Measurements from ENCODE around the gene SPOP. TPM values are rescaled to one million over a fixed set of nuclear protein-coding genes. Genes with fewer than 3 reads are reported as not detected.

Gene SPOP
- total and polyA plus RNA-seq, 2 of the 4 experiments (the other 2 are of a cell fraction): 24.9 to 47.5 TPM

DNA sequence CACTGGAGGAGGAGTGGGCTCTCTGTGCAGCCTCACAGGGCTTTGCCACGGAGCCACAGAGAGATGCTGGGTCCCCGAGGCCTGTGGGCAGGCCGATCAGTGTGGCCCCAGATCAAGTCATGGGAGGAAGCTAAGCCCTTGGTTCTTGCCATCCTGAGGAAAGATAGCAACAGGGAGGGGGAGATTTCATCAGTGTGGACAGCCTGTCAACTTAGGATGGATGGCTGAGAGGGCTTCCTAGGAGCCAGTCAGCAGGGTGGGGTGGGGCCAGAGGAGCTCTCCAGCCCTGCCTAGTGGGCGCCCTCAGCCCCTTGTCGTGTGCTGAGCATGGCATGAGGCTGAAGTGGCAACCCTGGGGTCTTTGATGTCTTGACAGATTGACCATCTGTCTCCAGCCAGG, 98.4 kb downstream of the SPOP start:
- Histone ChIP-seq H2BK120ac (ENCODE audit: low read depth, low read length) (no peak overlapping the region), H4K91ac (ENCODE audit: insufficient read depth, low read depth, low read length) (no peak overlapping the region), H2BK5ac (ENCODE audit: low read depth, low read length, poor library complexity, severe bottlenecking) (no peak overlapping the region), H3K27ac (ENCODE audit: insufficient read depth, low read length) (no peak overlapping the region), H3K9me1 (ENCODE audit: insufficient read depth, low read length) (peaks cover 3% of the 10 kb centered on the region; the same call in 1 of the 2 replicates), H3K79me1 (ENCODE audit: low read depth in 1 of 2, low read length in 2 of 2) (no peaks in the 10 kb centered on the region), H3K36me3 (ENCODE audit: control insufficient read depth, insufficient read depth, low read length) (no peaks in the 10 kb centered on the region), H3K4me1 (ENCODE audit: control insufficient read depth, insufficient read depth, low read length) (peaks cover 5% of the 10 kb centered on the region), H2AK9ac (replicated peaks; ENCODE audit: low read depth, low read length, poor library complexity) (no peak overlapping the region), H4K8ac (ENCODE audit: low read depth in 2 of 2, low read length in 2 of 2) (no peak overlapping the region), H3K4ac (ENCODE audit: low read depth, low read length) (no peak overlapping the region), H3K27me3 (ENCODE audit: control insufficient read depth, insufficient read depth, low read length) (peaks cover 25% of the 10 kb centered on the region), H3K14ac (replicated peaks; ENCODE audit: low read depth, low read length) (no peak overlapping the region), H2AK5ac (ENCODE audit: low read depth, low read length) (no peak overlapping the region), H3K9ac (ENCODE audit: low read depth, low read length) (no peak overlapping the region), H3K4me3 (ENCODE audit: insufficient read depth, low read depth, low read length) (no peak overlapping the region), H3K56ac (ENCODE audit: extremely low read depth, insufficient read depth, low read length) (no peak overlapping the region), H2BK20ac (ENCODE audit: low read depth, low read length) (no peak overlapping the region), H3K18ac (ENCODE audit: low read depth, low read length) (no peak overlapping the region), H2AFZ (replicated peaks; ENCODE audit: low read length, poor library complexity) (no peak overlapping the region), H2BK15ac (ENCODE audit: low read depth, low read length) (no peak overlapping the region), H3K23ac (ENCODE audit: low read depth, low read length) (no peak overlapping the region), H4K20me1 (ENCODE audit: insufficient read depth, low read length) (no peaks in the 10 kb centered on the region; the same call in 1 of the 2 replicates), H3K9me3 (ENCODE audit: control insufficient read depth, insufficient read depth, low read length) (no peaks in the 10 kb centered on the region), H3K4me2 (ENCODE audit: low read depth, low read length) (no peak overlapping the region), H4K5ac (ENCODE audit: low read depth, low read length) (no peak overlapping the region)
- intact Hi-C loops (cut with micrococcal nuclease): no loop called here
- BruUV-seq (replicated peaks): no TSS peak
- no peak for TF ChIP-seq FOS (IDR thresholded peaks at IDR 0.05; ENCODE audit: low read depth, low read length)
- TF ChIP-seq BHLHE40 (IDR thresholded peaks at IDR 0.05; ENCODE audit: low read depth, low read length): no peak
- no peak for TF ChIP-seq CHD1 (IDR thresholded peaks at IDR 0.05; ENCODE audit: low read depth, low read length)
- TF ChIP-seq MXI1 (IDR thresholded peaks at IDR 0.05; ENCODE audit: borderline replicate concordance, low read depth, low read length): no peak
- TF ChIP-seq RCOR1 (IDR thresholded peaks at IDR 0.05; ENCODE audit: insufficient replicate concordance, low read length): no peak
- TF ChIP-seq SMC3 (IDR thresholded peaks at IDR 0.05; ENCODE audit: low read depth, low read length): no peak
- TF ChIP-seq CTCF (conservative IDR thresholded peaks at IDR 0.05; ENCODE audit: low read depth, low read length): no peak
- no peak for TF ChIP-seq POLR2A (IDR thresholded peaks at IDR 0.05; ENCODE audit: low read depth, low read length)
- TF ChIP-seq RFX5 (IDR thresholded peaks at IDR 0.05; ENCODE audit: low read depth, low read length): no peak
- TF ChIP-seq CEBPB (IDR thresholded peaks at IDR 0.05; ENCODE audit: low read depth, low read length): no peak
- no peak for TF ChIP-seq MAZ (IDR thresholded peaks at IDR 0.05; ENCODE audit: borderline replicate concordance, low read depth, low read length)
- TF ChIP-seq, protein P1, sequence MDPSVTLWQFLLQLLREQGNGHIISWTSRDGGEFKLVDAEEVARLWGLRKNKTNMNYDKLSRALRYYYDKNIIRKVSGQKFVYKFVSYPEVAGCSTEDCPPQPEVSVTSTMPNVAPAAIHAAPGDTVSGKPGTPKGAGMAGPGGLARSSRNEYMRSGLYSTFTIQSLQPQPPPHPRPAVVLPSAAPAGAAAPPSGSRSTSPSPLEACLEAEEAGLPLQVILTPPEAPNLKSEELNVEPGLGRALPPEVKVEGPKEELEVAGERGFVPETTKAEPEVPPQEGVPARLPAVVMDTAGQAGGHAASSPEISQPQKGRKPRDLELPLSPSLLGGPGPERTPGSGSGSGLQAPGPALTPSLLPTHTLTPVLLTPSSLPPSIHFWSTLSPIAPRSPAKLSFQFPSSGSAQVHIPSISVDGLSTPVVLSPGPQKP (IDR thresholded peaks at IDR 0.05; ENCODE audit: borderline replicate concordance, low read depth, low read length): no peak
- no peak for TF ChIP-seq MAFK (IDR thresholded peaks at IDR 0.05; ENCODE audit: low read depth, low read length)
- in situ Hi-C loops (cut with MboI; ENCODE audit: low sequenced_read_pairs): no loop called here
- ATAC-seq (ENCODE audit: low read depth) (no peak), DNase-seq (no peak)
- dilution Hi-C loops (cut with HindIII; ENCODE audit: low sequenced_read_pairs, unreplicated experiment): no loop called here
- whole genome bisulfite sequencing, 2 experiments (ENCODE audit: extremely low coverage in 2 of 2, insufficient read length in 1 of 2): 72% methylated on average over 2 of the region's 5 CpGs; no CpG with 5 or more reads in 1 of the 2 experiments
- ChIA-PET CTCF (no interaction called here), POLR2A (ENCODE audit: unreplicated experiment) (no interaction called here)
